ENCODE results near the gene NECAB3. TPM values are rescaled to one million over a fixed set of nuclear protein-coding genes. Genes with fewer than 3 reads are reported as not detected.

The NECAB3 gene
- total and polyA plus RNA-seq, 2 of the 13 experiments (the other 11 are each of a cell fraction or from before 2014, with no cell fraction given): 61.5 to 65.5 TPM

- peak; percentile 82 for TF ChIP-seq ARID4A (CRISPR knock-in tag; IDR thresholded peaks at IDR 0.05; ENCODE audit: borderline replicate concordance)
- TF ChIP-seq KDM2A (CRISPR knock-in tag; IDR thresholded peaks at IDR 0.05; ENCODE audit: borderline replicate concordance, low read depth): peak; percentile 43; the same call in 1 of the 2 replicates
- TF ChIP-seq FOXP1 (IDR thresholded peaks at IDR 0.05): no peak
- TF ChIP-seq FOXP1 (CRISPR knock-in tag; IDR thresholded peaks at IDR 0.05): peak; percentile 74; the same call in 1 of the 2 replicates
- TF ChIP-seq ZNF572 (CRISPR knock-in tag; IDR thresholded peaks at IDR 0.05): peak; percentile 60
- peak; percentile 63 for TF ChIP-seq PPARG (CRISPR knock-in tag; conservative IDR thresholded peaks at IDR 0.05)
- peak; percentile 78 for TF ChIP-seq NCOA2 (CRISPR knock-in tag; IDR thresholded peaks at IDR 0.05)
- TF ChIP-seq PRDM10 (CRISPR knock-in tag; IDR thresholded peaks at IDR 0.05; ENCODE audit: low read depth): 0 out of 2 replicates have a peak, but pooled peaks have one; percentile 53
- peak; percentile 83 for TF ChIP-seq ZMAT3 (CRISPR knock-in tag; conservative IDR thresholded peaks at IDR 0.05)
- peak; percentile 66; the same call in 1 of the 2 replicates for TF ChIP-seq MIXL1 (CRISPR knock-in tag; IDR thresholded peaks at IDR 0.05)
- TF ChIP-seq PHF8 (CRISPR knock-in tag; IDR thresholded peaks at IDR 0.05): no peak
- no peak for TF ChIP-seq RBM39 (IDR thresholded peaks at IDR 0.05; ENCODE audit: low read depth, low read length, poor library complexity, severe bottlenecking)
- TF ChIP-seq SALL2 (CRISPR knock-in tag; IDR thresholded peaks at IDR 0.05): 0 out of 2 replicates have a peak, but pooled peaks have one; percentile 36
- peak; percentile 46; the same call in 1 of the 2 replicates for TF ChIP-seq LBX2 (CRISPR knock-in tag; IDR thresholded peaks at IDR 0.05; ENCODE audit: borderline replicate concordance)
- peak; percentile 70; the same call in 1 of the 2 replicates for TF ChIP-seq JUN (CRISPR knock-in tag; IDR thresholded peaks at IDR 0.05)
- TF ChIP-seq ZNF296 (CRISPR knock-in tag; conservative IDR thresholded peaks at IDR 0.05): peak; percentile 97
- peak; percentile 50; the same call in 1 of the 2 replicates for TF ChIP-seq TOE1 (CRISPR knock-in tag; IDR thresholded peaks at IDR 0.05)
- TF ChIP-seq THAP8 (CRISPR knock-in tag; IDR thresholded peaks at IDR 0.05; ENCODE audit: borderline replicate concordance): no peak
Measured at GRCh38 chr20:33701629-33702450, 27.6 kb upstream of the NECAB3 start (continued).
